Mucosa of descending colon (tissue), 3 donors: ENCODE measurements around the gene MIA2. TPM values are rescaled to one million over a fixed set of nuclear protein-coding genes. Genes with fewer than 3 reads are reported as not detected.

ENCODE experiments used
- ATAC-seq: fragments of 200-7000 bp; cut with Tn5 transposase; one replicate; pipeline ENCODE4 v1.9.1; 2020; ENCODE audit warnings: mild to moderate bottlenecking, moderate library complexity
- DNase-seq, 3 donors: peaks; one replicate each; pipeline ENCODE4 v3.0.0-alpha.2; 2020
- H3K36me3 ChIP-seq: fragments of 200-600 bp; one replicate; pipeline ENCODE4 v1.8.0; 2021; ENCODE audit warnings: low read depth, mild to moderate bottlenecking
- H3K4me1 ChIP-seq: fragments of 200-600 bp; one replicate; pipeline ENCODE4 v1.8.0; 2021; ENCODE audit warnings: low read depth, mild to moderate bottlenecking
- H3K4me3 ChIP-seq: fragments of 200-600 bp; one replicate; pipeline ENCODE4 v1.8.0; 2021; ENCODE audit warnings: mild to moderate bottlenecking
- H3K9me3 ChIP-seq: fragments of 200-600 bp; one replicate; pipeline ENCODE4 v1.8.0; 2021; ENCODE audit warnings: mild to moderate bottlenecking
- CTCF ChIP-seq: fragments of 200-600 bp; IDR thresholded peaks from one replicate; pipeline ENCODE4 v1.8.0; 2022; ENCODE audit warnings: antibody characterized with exemption, mild to moderate bottlenecking
- intact Hi-C, 2 donors: fragments of 100-400 bp; cut with DNase I in 1 of 2; cut with micrococcal nuclease in 1 of 2; formaldehyde crosslinking; loops; one replicate each; pipeline versions ENCODE4 v1.11.0 to v1.11.1; 2022; cut with DNase I, micrococcal nuclease
- total RNA-seq, 3 donors: library from RNA; stranded (reverse); fragmentation: NEBNext Ultra II Directional in 2 of 3; extraction: Animal tissue kit (Norgen Biotek cat#: 25700) in 2 of 3; gene quantifications; one replicate each; pipeline versions ENCODE4 v1.2.1 to v1.2.4, GENCODE V29; 2021 to 2023
- donor health status: DM: no; HTN: no; CAD: no; lungs with moderate emphysema.
- donor health status: DM: no; HTN: no; CAD: no.
- donor health status: DM: no; HTN: yes; CAD: no.

The MIA2 gene
- total RNA-seq, 3 donors from 2014 or later, result 46.1 to 81.9 (median 51.7) TPM

- no peak for TF ChIP-seq CTCF
- H3K4me1 ChIP-seq, result no peaks in the 10 kb centered on the region
- ATAC-seq, result no peak
- peaks cover 13% of the 10 kb centered on the region for H3K9me3 ChIP-seq
- H3K36me3 ChIP-seq, result no peaks in the 10 kb centered on the region
- DNase-seq, result no peak
- intact Hi-C loops, result no loop called here
- no peak overlapping the region for H3K4me3 ChIP-seq
Measured at GRCh38 chr14:39364509-39364908, 130.8 kb downstream of the MIA2 start.

GRCh38 chr14:39365354-39365753 is 131.6 kb downstream of the MIA2 start:
- Histone ChIP-seq H3K36me3 (no peaks in the 10 kb centered on the region), H3K4me1 (no peaks in the 10 kb centered on the region), H3K4me3 (no peak overlapping the region), H3K9me3 (peaks cover 13% of the 10 kb centered on the region)
- no peak for ATAC-seq
- TF ChIP-seq CTCF, result no peak
- intact Hi-C loops, result no loop called here
- DNase-seq, result no peak

GRCh38 chr14:39366460-39367386 is 133.0 kb downstream of the MIA2 start:
- DNase-seq (no peak), ATAC-seq (peak; percentile 13)
- TF ChIP-seq CTCF, result no peak

GRCh38 chr14:39367387-39367751 is 133.7 kb downstream of the MIA2 start:
- Histone ChIP-seq H3K9me3 (peaks cover 13% of the 10 kb centered on the region), H3K4me1 (no peaks in the 10 kb centered on the region), H3K4me3 (no peak overlapping the region), H3K36me3 (no peaks in the 10 kb centered on the region)
- intact Hi-C loops, result no loop called here
- ATAC-seq (no peak), DNase-seq (no peak)
- no peak for TF ChIP-seq CTCF

More at GRCh38 chr14:39366460-39367386, 133.0 kb downstream of the MIA2 start:
- H3K4me1 ChIP-seq, result no peaks in the 10 kb centered on the region
- no peaks in the 10 kb centered on the region for H3K36me3 ChIP-seq
- no peak overlapping the region for H3K4me3 ChIP-seq
- intact Hi-C loops, result no loop called here
- H3K9me3 ChIP-seq, result peaks cover 13% of the 10 kb centered on the region

GRCh38 chr14:39368261-39368959 is 134.7 kb downstream of the MIA2 start:
- TF ChIP-seq CTCF, result no peak
- Histone ChIP-seq H3K36me3 (no peaks in the 10 kb centered on the region), H3K4me1 (no peaks in the 10 kb centered on the region), H3K9me3 (peaks cover 13% of the 10 kb centered on the region), H3K4me3 (no peak overlapping the region)
- intact Hi-C loops, result no loop called here
- peak; percentile 55 for ATAC-seq
- DNase-seq, result peak in 1 of 3 donors; percentile 59
